ENCODE measurements around the gene FMN2. TPM values are rescaled to one million over a fixed set of nuclear protein-coding genes. Genes with fewer than 3 reads are reported as not detected.

The FMN2 gene
- total and polyA plus RNA-seq, 3 donors from 2014 or later = 3.8 to 8.3 (median 4.3) TPM

DNA sequence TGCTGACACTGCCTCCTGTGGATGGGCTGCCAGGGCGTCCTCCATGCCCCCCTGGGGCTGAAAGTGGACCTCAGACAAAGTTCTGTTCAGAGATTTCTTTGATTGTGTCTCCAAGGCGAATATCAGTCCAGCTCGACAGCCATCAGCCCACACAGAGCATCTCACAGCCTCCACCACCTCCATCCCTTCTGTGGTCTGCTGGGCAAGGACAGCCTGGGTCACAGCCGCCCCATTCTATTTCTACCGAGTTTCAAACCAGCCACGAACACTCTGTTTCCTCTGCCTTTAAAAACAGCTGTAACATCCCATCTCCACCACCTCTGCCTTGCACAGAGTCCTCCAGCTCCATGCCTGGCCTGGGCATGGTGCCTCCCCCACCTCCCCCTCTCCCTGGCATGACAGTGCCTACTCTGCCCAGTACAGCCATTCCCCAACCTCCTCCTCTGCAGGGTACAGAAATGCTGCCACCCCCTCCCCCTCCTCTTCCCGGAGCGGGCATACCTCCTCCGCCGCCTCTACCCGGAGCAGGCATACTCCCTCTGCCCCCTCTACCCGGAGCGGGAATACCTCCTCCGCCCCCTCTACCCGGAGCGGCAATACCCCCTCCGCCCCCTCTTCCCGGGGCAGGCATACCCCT, 115.5 kb downstream of the FMN2 start:
- Histone ChIP-seq H3K4me3 (no peak overlapping the region), H3K36me3 (ENCODE audit: low read depth, missing control alignments) (no peaks in the 10 kb centered on the region), H3K9me3 (no peaks in the 10 kb centered on the region), H3K27ac (no peak overlapping the region), H3K27me3 (no peaks in the 10 kb centered on the region), H3K4me1 (no peaks in the 10 kb centered on the region)
- intact Hi-C loops (cut with DNase I; ENCODE audit: low total_unique reads) = no loop called here
- no peak for TF ChIP-seq POLR2A (IDR thresholded peaks at IDR 0.05)
- TF ChIP-seq, protein P1, sequence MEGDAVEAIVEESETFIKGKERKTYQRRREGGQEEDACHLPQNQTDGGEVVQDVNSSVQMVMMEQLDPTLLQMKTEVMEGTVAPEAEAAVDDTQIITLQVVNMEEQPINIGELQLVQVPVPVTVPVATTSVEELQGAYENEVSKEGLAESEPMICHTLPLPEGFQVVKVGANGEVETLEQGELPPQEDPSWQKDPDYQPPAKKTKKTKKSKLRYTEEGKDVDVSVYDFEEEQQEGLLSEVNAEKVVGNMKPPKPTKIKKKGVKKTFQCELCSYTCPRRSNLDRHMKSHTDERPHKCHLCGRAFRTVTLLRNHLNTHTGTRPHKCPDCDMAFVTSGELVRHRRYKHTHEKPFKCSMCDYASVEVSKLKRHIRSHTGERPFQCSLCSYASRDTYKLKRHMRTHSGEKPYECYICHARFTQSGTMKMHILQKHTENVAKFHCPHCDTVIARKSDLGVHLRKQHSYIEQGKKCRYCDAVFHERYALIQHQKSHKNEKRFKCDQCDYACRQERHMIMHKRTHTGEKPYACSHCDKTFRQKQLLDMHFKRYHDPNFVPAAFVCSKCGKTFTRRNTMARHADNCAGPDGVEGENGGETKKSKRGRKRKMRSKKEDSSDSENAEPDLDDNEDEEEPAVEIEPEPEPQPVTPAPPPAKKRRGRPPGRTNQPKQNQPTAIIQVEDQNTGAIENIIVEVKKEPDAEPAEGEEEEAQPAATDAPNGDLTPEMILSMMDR (IDR thresholded peaks at IDR 0.05) = no peak
- WGBS, 2 donors = 64 to 67% methylated on average over 18 of the region's 18 CpGs
- DNase-seq = no peak

DNA sequence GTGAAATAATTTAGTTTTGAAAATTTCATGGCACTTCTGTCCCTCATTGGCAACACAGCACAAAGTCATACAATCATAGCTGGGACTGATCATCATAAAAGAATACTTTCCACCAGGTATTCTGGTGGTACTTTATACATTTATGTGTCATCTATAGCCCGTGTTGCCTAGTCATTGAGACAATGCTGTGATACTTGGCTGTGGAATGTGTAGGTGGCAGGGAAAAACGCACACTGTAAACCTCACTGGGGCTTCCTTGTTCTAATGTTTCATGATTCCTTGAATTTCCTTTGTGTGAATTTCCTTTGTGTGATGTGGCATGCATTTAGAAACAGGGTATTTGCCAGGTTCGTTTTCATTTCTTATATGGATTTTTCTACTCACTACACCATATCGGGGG, 118.3 kb downstream of the FMN2 start:
- Histone ChIP-seq H3K9me3 (no peaks in the 10 kb centered on the region), H3K4me1 (no peaks in the 10 kb centered on the region), H3K4me3 (no peak overlapping the region), H3K36me3 (ENCODE audit: low read depth, missing control alignments) (no peaks in the 10 kb centered on the region), H3K27me3 (no peaks in the 10 kb centered on the region), H3K27ac (no peak overlapping the region)
- WGBS, 2 donors = 51 to 76% methylated on average over 4 of the region's 4 CpGs
- intact Hi-C loops (cut with DNase I; ENCODE audit: low total_unique reads) = no loop called here
- TF ChIP-seq POLR2A (IDR thresholded peaks at IDR 0.05) = no peak
- TF ChIP-seq, protein P1 (IDR thresholded peaks at IDR 0.05) = no peak
- no peak for DNase-seq

DNA sequence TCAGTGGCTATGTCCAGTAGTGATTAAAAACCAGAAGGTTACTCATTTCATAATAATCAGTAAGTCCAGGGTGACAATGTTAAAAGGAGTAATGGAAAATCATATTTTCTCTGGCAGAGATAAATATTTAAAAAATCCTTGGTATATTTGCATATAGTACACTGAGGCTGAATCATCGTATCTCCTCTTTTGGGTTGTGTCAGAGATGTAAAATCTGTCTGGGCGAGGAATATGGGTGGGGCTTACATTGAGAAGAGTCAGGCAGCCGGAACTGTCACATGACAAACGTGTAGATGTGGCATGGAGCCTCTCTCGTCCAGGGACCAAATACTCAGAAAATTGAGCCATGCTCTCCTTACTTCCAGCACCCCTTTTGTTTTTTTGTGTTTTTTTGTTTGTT, 120.9 kb downstream of the FMN2 start:
- intact Hi-C loops (cut with DNase I; ENCODE audit: low total_unique reads) = no loop called here
- H3K4me3 ChIP-seq = no peak overlapping the region
- no peaks in the 10 kb centered on the region for H3K36me3 ChIP-seq (ENCODE audit: low read depth, missing control alignments)
- DNase-seq = no peak
- whole genome bisulfite sequencing, 2 donors = 82 to 89% methylated on average over 5 of the region's 5 CpGs
- no peak for TF ChIP-seq POLR2A (IDR thresholded peaks at IDR 0.05)
- TF ChIP-seq, protein P1 (IDR thresholded peaks at IDR 0.05) = no peak
- H3K27ac ChIP-seq = no peak overlapping the region
- H3K4me1 ChIP-seq = no peaks in the 10 kb centered on the region
- no peaks in the 10 kb centered on the region for H3K9me3 ChIP-seq
- H3K27me3 ChIP-seq = no peaks in the 10 kb centered on the region

DNA sequence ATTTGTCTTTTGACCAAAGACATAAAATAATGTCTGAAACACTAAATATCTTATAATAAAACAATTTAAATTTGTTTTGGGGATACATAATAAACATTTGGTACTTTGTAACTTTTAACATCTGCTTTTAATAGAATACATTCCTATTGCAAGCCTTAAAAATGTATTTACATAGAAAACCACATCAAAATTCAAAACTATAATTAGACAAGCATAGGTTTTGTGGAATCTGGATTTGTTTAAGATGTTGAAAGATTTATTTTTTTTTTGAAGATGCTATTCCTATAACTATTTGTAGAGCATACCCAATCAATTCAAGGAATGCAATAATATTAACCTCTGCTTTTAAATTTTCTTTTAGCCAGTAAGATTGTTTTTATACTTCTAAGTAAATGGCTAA, 125.7 kb downstream of the FMN2 start:
- DNase-seq = no peak
- H3K9me3 ChIP-seq = no peaks in the 10 kb centered on the region
- no peaks in the 10 kb centered on the region for H3K27me3 ChIP-seq
- no peaks in the 10 kb centered on the region for H3K4me1 ChIP-seq
- H3K27ac ChIP-seq = no peak overlapping the region
- no peak overlapping the region for H3K4me3 ChIP-seq
- intact Hi-C loops (cut with DNase I; ENCODE audit: low total_unique reads) = no loop called here
- TF ChIP-seq, protein P1 (IDR thresholded peaks at IDR 0.05) = no peak
- no peak for TF ChIP-seq POLR2A (IDR thresholded peaks at IDR 0.05)
- no peaks in the 10 kb centered on the region for H3K36me3 ChIP-seq (ENCODE audit: low read depth, missing control alignments)

DNA sequence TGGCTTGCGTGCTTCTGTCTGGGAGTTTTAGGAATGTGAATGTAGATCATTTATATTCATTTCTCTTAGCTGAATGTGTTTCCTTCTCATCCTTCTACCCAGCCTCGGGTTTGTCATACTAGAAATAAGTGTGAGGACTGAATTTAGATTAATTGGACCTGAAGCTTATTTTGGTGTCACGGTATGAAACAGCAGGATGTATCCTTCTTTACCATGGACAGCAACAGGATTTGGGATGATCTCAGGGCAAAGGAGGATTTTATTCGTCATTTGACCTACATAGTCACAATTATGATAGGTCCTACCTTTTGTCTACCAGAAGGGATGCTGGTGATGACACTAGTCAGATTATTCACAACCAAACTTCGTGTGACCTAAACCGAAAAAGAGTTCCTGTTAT, 127.4 kb downstream of the FMN2 start:
- Histone ChIP-seq H3K4me1 (no peaks in the 10 kb centered on the region), H3K9me3 (no peaks in the 10 kb centered on the region), H3K4me3 (no peak overlapping the region), H3K27ac (no peak overlapping the region), H3K27me3 (no peaks in the 10 kb centered on the region), H3K36me3 (ENCODE audit: low read depth, missing control alignments) (no peaks in the 10 kb centered on the region)
- intact Hi-C loops (cut with DNase I; ENCODE audit: low total_unique reads) = no loop called here
- WGBS, 2 donors = 70 to 76% methylated on average over 6 of the region's 6 CpGs
- DNase-seq = no peak
- TF ChIP-seq, protein P1 (IDR thresholded peaks at IDR 0.05) = no peak
- no peak for TF ChIP-seq POLR2A (IDR thresholded peaks at IDR 0.05)
